Spleen (tissue), 11 donors: Measurements from ENCODE around the gene CACNA1C. TPM values are rescaled to one million over a fixed set of nuclear protein-coding genes. Genes with fewer than 3 reads are reported as not detected.

Source experiments
- DNase-seq: peaks from one replicate; pipeline ENCODE4 v3.0.0-alpha.2; 2020
- H3K27ac ChIP-seq, 8 donors: fragments of 200-600 bp; sonication (generic) in 7 of 8; 1 replicate in 4 of 8; 2 replicates in 4 of 8; pipeline versions ENCODE4 v1.5.0 to v1.8.0; 2016 to 2021; ENCODE audit warnings: inconsistent platforms in 4 of 8, mild to moderate bottlenecking in 4 of 8, moderate library complexity in 1 of 8
- H3K27me3 ChIP-seq, 7 donors: fragments of 200-600 bp; sonication (generic) in 6 of 7; replicated peaks in 1 of 7; 1 replicate in 4 of 7; 2 replicates in 3 of 7; pipeline versions ENCODE4 v1.5.0 to v1.8.0; 2016 to 2021; ENCODE audit warnings: inconsistent platforms in 3 of 7, mild to moderate bottlenecking in 1 of 7
- H3K36me3 ChIP-seq, 6 donors: fragments of 200-600 bp; sonication (generic) in 5 of 6; 1 replicate in 4 of 6; 2 replicates in 2 of 6; pipeline versions ENCODE4 v1.5.0 to v1.8.0; 2016 to 2021; ENCODE audit warnings: inconsistent platforms in 2 of 6
- H3K4me1 ChIP-seq, 6 donors: fragments of 200-600 bp; sonication (generic) in 5 of 6; 1 replicate in 3 of 6; 2 replicates in 3 of 6; pipeline versions ENCODE4 v1.5.0 to v1.8.0; 2016 to 2021; ENCODE audit warnings: inconsistent platforms in 3 of 6
- H3K4me3 ChIP-seq, 8 donors: fragments of 200-600 bp; sonication (generic) in 7 of 8; 1 replicate in 4 of 8; 2 replicates in 4 of 8; pipeline versions ENCODE4 v1.5.0 to v1.8.0; 2016 to 2021; ENCODE audit warnings: inconsistent platforms in 4 of 8, mild to moderate bottlenecking in 4 of 8, moderate library complexity in 2 of 8
- H3K9me3 ChIP-seq, 8 donors: fragments of 200-600 bp; sonication (generic) in 7 of 8; 1 replicate in 4 of 8; 2 replicates in 4 of 8; pipeline versions ENCODE4 v1.5.0 to v1.8.0; 2016 to 2021; ENCODE audit warnings: inconsistent platforms in 4 of 8
- POLR2A ChIP-seq, 3 donors: fragments of 450-650 bp; IDR thresholded peaks; one replicate each; pipeline ENCODE4 v1.5.1; 2017; ENCODE audit warnings: antibody characterized with exemption in 3 of 3, mild to moderate bottlenecking in 1 of 3
- POLR2AphosphoS5 ChIP-seq, 3 donors: sonication (generic); formaldehyde crosslinking; IDR thresholded peaks; one replicate each; pipeline ENCODE4 v1.5.1; 2017; ENCODE audit warnings: antibody characterized with exemption in 3 of 3
- WGBS, 5 donors: extraction: QIAGEN DNeasy Blood & Tissue Kit in 3 of 5; methylation state at CpG; one replicate each; pipeline versions ENCODE4 v1.1.5 to v1.1.7; 2013 to 2018; 5-methylcytosine and 5-hydroxymethylcytosine counted together
- intact Hi-C: fragments of 100-400 bp; cut with DNase I; formaldehyde crosslinking; loops from one replicate; pipeline ENCODE4 v1.15.0; 2023; ENCODE audit warnings: low total_unique reads
- polyA plus RNA-seq, 3 donors: library from polyadenylated mRNA; stranded (reverse); fragments of 200-250 nt; gene quantifications; one replicate each; pipeline ENCODE4 v1.2.1, GENCODE V29; 2013
- total RNA-seq, 7 donors: library from RNA; depleted of rRNA in 3 of 7; stranded (reverse); fragments of >200 nt in 3 of 7; fragmentation: NEBNext Ultra II Directional in 4 of 7; extraction: Animal tissue kit (Norgen Biotek cat#: 25700) in 4 of 7; gene quantifications; one replicate each; pipeline versions ENCODE4 v1.1.0 to v1.2.1, GENCODE V29; 2016 to 2021
- TF ChIP-seq, protein P1 (sequence below), 11 experiments: fragments of 200-600 bp in 7 of 11; fragments of 450-650 bp in 4 of 11; sonication (generic) in 4 of 11; IDR thresholded peaks in 8 of 11; conservative IDR thresholded peaks in 3 of 11; 1 replicate in 7 of 11; 2 replicates in 4 of 11; pipeline versions ENCODE4 v1.4.0 to v1.8.0; 2016 to 2021; ENCODE audit warnings: antibody characterized with exemption in 11 of 11, inconsistent platforms in 4 of 11, mild to moderate bottlenecking in 1 of 11
- donor health status: healthy with polysubstance abuse.
- donor health status: DM: no; HTN: no; CAD: no; lungs with moderate emphysema.
- donor health status: DM: no; HTN: no; CAD: no.
- donor health status: Bipolar disorder and iron deficiency.
- donor health status: healthy.
- donor health status: DM: no; HTN: no; CAD: no.
- donor health status: DM: yes; HTN: yes; CAD: no.

The CACNA1C gene
- total and polyA plus RNA-seq, 10 donors, result 0.67 to 27.6 (median 18.4) TPM

- Histone ChIP-seq H3K27me3 (peaks cover 0 to 20% (median 0%) of the 10 kb centered on the region in 7 donors), H3K36me3 (no peaks in the 10 kb centered on the region), H3K27ac (no peak overlapping the region), H3K9me3 (no peaks in the 10 kb centered on the region), H3K4me1 (no peaks in the 10 kb centered on the region), H3K4me3 (no peak overlapping the region)
- TF ChIP-seq POLR2A (IDR thresholded peaks at IDR 0.05) (no peak), POLR2AphosphoS5 (IDR thresholded peaks at IDR 0.05) (no peak)
- TF ChIP-seq, protein P1, sequence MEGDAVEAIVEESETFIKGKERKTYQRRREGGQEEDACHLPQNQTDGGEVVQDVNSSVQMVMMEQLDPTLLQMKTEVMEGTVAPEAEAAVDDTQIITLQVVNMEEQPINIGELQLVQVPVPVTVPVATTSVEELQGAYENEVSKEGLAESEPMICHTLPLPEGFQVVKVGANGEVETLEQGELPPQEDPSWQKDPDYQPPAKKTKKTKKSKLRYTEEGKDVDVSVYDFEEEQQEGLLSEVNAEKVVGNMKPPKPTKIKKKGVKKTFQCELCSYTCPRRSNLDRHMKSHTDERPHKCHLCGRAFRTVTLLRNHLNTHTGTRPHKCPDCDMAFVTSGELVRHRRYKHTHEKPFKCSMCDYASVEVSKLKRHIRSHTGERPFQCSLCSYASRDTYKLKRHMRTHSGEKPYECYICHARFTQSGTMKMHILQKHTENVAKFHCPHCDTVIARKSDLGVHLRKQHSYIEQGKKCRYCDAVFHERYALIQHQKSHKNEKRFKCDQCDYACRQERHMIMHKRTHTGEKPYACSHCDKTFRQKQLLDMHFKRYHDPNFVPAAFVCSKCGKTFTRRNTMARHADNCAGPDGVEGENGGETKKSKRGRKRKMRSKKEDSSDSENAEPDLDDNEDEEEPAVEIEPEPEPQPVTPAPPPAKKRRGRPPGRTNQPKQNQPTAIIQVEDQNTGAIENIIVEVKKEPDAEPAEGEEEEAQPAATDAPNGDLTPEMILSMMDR (IDR thresholded peaks at IDR 0.05 in 8 of 11, conservative IDR thresholded peaks at IDR 0.05 in 3 of 11), result no peak
- DNase-seq, result no peak
- 86 to 95% (median 87%) methylated on average over 6 of the region's 6 CpGs for WGBS, 5 donors
- intact Hi-C loops, result no loop called here
Observed at GRCh38 chr12:2044165-2044564, 8.6 kb upstream of the CACNA1C start.

DNA sequence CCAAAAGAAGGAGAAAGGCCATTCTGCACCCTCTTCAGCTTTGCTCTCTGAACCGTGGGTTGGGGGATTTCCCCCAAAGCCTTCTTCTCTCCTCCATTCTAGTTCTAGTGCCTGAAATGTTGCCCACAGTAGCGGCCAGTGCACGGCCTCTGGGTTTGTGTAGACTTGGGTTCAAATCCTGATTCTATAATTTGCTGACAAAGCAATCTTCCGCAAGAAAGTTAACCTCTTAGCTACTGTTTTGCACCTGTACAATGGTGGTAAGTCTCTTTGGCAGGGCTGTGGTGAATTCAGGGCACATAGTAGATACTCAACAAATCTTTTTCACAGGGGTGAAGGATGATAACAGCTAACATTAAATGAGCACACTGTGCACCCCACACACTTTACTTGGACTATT is 5.8 kb upstream of the CACNA1C start:
- Histone ChIP-seq H3K9me3 (no peaks in the 10 kb centered on the region), H3K4me3 (no peak overlapping the region), H3K36me3 (no peaks in the 10 kb centered on the region), H3K27me3 (peaks cover 0 to 23% (median 7%) of the 10 kb centered on the region in 7 donors), H3K27ac (no peak overlapping the region), H3K4me1 (peaks cover 0 to 12% (median 6%) of the 10 kb centered on the region in 6 donors)
- TF ChIP-seq POLR2A (IDR thresholded peaks at IDR 0.05) (no peak), POLR2AphosphoS5 (IDR thresholded peaks at IDR 0.05) (no peak)
- TF ChIP-seq, protein P1 (IDR thresholded peaks at IDR 0.05 in 8 of 11, conservative IDR thresholded peaks at IDR 0.05 in 3 of 11), result no peak
- DNase-seq, result no peak
- WGBS, 5 donors, result 71 to 90% (median 86%) methylated on average over 4 of the region's 4 CpGs
- intact Hi-C loops, result no loop called here

DNA sequence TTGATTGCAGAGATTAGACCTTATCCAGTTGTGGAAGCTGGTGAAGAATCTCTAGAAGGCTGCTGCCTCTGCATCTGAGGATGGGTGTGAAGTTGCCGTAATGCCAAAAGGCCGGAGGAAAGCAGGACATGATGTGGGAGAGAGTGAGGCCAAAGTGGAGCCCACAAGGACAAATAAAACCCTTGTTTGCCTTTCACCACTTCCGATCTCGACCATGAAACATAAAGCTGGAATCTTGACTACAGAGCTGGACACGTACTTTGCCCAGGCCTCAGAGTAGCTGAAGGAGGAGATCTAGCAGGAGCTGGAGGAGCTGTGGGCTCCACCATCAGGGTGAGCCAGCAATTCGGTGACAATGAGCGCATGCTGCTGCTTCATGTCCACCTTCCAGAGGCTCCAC is 5.0 kb upstream of the CACNA1C start:
- no peaks in the 10 kb centered on the region for H3K36me3 ChIP-seq
- 80 to 92% (median 91%) methylated on average over 5 to 7 of the region's 7 CpGs for WGBS, 5 donors
- H3K27me3 ChIP-seq, result peaks cover 0 to 23% (median 11%) of the 10 kb centered on the region in 7 donors
- intact Hi-C loops, result no loop called here
- no peak for TF ChIP-seq POLR2AphosphoS5 (IDR thresholded peaks at IDR 0.05)
- H3K27ac ChIP-seq, result no peak overlapping the region
- H3K9me3 ChIP-seq, result no peaks in the 10 kb centered on the region
- no peak for DNase-seq
- peaks cover 0 to 16% (median 10%) of the 10 kb centered on the region in 6 donors for H3K4me1 ChIP-seq
- no peak overlapping the region for H3K4me3 ChIP-seq

- no peak overlapping the region for H3K27ac ChIP-seq
- TF ChIP-seq, protein P1 (IDR thresholded peaks at IDR 0.05 in 8 of 11, conservative IDR thresholded peaks at IDR 0.05 in 3 of 11), result no peak
- TF ChIP-seq POLR2A (IDR thresholded peaks at IDR 0.05), result no peak
- no peak for TF ChIP-seq POLR2AphosphoS5 (IDR thresholded peaks at IDR 0.05)
- peaks cover 0 to 35% (median 19%) of the 10 kb centered on the region in 6 donors for H3K4me1 ChIP-seq
- intact Hi-C loops, result loop anchor here (10.0 kb wide), 2 partner anchors 235 to 535 kb away; no protein-coding TSS in a partner anchor
- no peak for DNase-seq
- H3K4me3 ChIP-seq, result no peak overlapping the region
- no peaks in the 10 kb centered on the region for H3K36me3 ChIP-seq
- 51 to 61% (median 56%) methylated on average over 8 of the region's 8 CpGs for WGBS, 5 donors
- no peaks in the 10 kb centered on the region for H3K9me3 ChIP-seq
- H3K27me3 ChIP-seq, result peaks cover 0 to 44% (median 25%) of the 10 kb centered on the region in 7 donors
Observed at GRCh38 chr12:2049604-2050540, 2.9 kb upstream of the CACNA1C start.
